Activated CD4-positive, alpha-beta T cell treated with anti-CD3 and anti-CD28 coated beads for 1 hour (primary cell): ENCODE measurements around the gene RGS9.
"Not testable (repeated sequence)": the region's sequence is repeated elsewhere in the genome, so short reads cannot be mapped to it uniquely, and the experiment has no call there.

Experiments
- DNase-seq: peaks from one replicate; pipeline ENCODE4 v3.0.0-alpha.2; 2020

Gene RGS9

DNA sequence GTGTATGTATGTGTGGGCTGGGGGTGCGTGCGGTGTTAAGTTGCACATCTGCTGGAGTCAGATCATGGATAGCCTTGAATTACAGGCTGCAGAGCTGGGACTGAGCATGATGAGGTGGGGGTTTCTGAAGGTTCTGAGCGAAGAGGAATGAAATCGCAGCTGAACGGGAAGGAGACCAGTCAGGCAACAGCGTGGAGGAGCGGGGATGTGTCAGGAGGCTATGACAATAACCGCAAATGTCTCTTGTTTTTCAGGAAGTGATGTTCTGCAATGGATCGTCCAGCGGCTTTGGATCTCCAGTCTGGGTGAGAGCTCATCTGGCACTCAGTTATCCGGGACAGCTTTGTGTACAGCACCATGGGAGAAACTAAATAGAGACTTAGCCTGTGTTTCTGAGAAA lies 20.9 kb downstream of the RGS9 start:
- no peak for DNase-seq

GRCh38 chr17:65158622-65159021 lies 21.5 kb downstream of the RGS9 start:
- DNase-seq, result no peak

GRCh38 chr17:65160516-65160915 lies 23.3 kb downstream of the RGS9 start:
- no peak for DNase-seq

- DNase-seq, result peak; percentile 15
Observed at GRCh38 chr17:65163990-65164495, 26.9 kb downstream of the RGS9 start.

DNA sequence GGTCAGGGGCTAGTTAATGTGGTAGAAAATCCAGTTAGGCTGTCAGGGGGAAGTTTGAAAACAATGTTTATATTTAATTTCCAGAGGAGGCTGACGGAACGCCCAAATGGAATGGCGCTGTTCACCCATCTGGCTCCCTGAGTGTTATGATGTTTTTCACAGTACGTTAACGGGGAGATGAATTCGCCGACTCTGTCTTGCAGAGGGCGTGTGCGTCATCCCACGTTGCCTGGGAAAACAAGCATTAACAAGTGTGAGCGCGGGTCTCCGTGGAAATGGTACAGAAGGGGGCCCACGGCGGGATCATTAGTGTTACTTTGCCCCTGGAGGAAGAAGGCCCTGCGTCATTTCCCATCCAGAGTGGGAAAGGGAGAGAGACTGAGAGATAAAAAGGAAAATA lies 29.6 kb downstream of the RGS9 start:
- no peak for DNase-seq

GRCh38 chr17:65167566-65167965 lies 30.4 kb downstream of the RGS9 start:
- DNase-seq, result no peak

- DNase-seq, result no peak
Observed at GRCh38 chr17:65169691-65170090, 32.5 kb downstream of the RGS9 start.

- no peak for DNase-seq
Observed at GRCh38 chr17:65170839-65171238, 33.7 kb downstream of the RGS9 start.

- no peak for DNase-seq
Observed at GRCh38 chr17:65171752-65172151, 34.6 kb downstream of the RGS9 start.

GRCh38 chr17:65172496-65173136 lies 35.4 kb downstream of the RGS9 start:
- no peak for DNase-seq

- peak; percentile 38 for DNase-seq
Observed at GRCh38 chr17:65173284-65173793, 36.2 kb downstream of the RGS9 start.

DNA sequence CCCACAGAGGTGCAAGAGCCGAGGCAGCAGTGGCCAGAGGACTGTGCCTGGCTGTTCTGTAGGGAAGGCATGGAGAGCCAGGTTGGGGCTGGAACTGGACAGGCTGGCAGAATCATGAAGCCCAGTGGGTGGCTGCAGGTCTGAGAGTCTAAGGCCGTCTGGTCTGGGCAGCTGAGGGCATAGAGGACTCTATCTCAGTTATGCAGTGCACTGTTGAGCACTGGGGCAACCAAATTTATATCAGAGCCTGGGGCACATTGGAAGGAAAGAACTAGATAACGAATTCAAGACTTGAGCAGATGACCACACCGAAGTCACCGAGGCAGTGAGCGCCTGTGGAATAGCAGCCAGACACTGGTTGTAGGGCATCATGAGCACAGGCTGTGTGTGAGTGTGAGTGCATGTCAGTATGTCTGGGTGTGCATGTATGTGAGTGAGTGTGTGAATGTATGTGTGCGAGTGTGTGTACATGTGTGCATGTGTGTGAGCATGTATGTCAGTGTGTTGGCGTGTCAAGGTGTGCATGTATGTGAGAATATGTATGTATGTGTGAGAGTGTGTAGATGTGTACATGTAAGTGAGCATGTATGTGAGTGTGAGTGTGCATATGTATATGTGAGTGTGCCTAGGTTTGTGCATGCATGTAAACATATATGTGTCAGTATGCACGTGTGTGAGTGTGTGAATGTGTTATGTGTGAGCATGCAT lies 37.0 kb downstream of the RGS9 start:
- no peak for DNase-seq

GRCh38 chr17:65174974-65175373 lies 37.8 kb downstream of the RGS9 start:
- DNase-seq, result no peak

- no peak for DNase-seq
Observed at GRCh38 chr17:65175952-65176351, 38.8 kb downstream of the RGS9 start.

- no peak for DNase-seq
Observed at GRCh38 chr17:65176646-65177409, 39.7 kb downstream of the RGS9 start.

- no peak for DNase-seq
Observed at GRCh38 chr17:65177901-65178300, 40.7 kb downstream of the RGS9 start.

DNA sequence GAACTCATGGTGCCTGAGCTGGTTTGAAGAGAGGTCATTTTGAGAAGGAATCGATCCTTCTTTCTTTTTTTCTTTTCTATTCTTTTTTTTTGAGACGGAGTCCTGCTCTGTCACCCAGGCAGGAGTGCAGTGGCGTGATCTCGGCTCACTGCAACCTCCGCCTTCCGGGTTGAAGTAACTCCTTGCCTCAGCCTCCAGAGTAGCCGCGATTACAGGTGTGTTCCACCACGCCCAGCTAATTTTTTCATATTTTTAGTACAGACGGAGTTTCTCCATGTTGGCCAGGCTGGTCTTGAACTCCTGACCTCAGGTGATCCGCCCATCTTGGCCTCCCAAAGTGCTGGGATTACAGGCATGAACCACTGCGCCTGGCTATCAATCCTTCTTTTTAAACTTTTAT lies 43.1 kb downstream of the RGS9 start:
- DNase-seq, result not testable (repeated sequence)

- DNase-seq, result not testable (repeated sequence)
Observed at GRCh38 chr17:65180752-65181236, 43.6 kb downstream of the RGS9 start.

DNA sequence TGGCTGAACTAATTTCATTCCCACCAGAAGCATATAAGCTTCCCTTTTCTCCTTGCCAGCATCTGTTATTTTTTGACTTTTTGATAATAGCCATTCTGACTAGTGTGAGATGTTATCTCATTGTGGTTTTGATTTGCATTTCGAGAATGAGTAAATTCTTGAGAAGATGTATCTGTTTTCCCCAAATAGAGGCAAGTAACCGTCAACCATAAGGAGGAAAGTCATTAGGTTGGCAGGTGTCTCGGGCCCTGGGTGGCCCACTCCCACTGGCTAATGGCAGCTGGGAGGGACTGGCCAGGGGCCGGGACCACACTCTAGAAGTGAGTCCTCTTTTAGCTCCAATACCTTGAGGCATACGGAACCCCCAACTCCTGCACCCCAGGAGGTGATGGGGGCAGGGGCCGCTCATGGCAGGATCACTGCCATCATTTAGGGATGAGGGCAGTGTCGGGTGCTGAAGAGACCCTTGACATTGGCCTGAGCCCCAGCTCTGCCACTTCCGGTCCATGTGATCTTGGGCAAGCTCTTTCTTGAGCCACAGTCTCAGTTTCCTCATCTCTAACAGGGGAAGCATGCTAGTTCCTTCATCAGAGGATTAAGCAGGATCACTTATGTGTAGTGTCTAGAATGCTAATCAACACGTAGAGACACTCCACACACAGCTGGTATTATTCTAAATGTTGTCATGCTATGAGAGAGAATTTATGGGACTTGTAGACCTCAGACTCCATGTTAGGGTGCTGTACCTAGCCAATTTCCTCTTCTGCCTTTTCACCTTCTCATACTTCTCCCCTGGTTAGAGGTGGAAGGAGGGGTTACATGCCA lies 44.3 kb downstream of the RGS9 start:
- no peak for DNase-seq

- DNase-seq, result no peak
Observed at GRCh38 chr17:65182233-65182632, 45.1 kb downstream of the RGS9 start.

GRCh38 chr17:65183736-65184135 lies 46.6 kb downstream of the RGS9 start:
- no peak for DNase-seq

DNA sequence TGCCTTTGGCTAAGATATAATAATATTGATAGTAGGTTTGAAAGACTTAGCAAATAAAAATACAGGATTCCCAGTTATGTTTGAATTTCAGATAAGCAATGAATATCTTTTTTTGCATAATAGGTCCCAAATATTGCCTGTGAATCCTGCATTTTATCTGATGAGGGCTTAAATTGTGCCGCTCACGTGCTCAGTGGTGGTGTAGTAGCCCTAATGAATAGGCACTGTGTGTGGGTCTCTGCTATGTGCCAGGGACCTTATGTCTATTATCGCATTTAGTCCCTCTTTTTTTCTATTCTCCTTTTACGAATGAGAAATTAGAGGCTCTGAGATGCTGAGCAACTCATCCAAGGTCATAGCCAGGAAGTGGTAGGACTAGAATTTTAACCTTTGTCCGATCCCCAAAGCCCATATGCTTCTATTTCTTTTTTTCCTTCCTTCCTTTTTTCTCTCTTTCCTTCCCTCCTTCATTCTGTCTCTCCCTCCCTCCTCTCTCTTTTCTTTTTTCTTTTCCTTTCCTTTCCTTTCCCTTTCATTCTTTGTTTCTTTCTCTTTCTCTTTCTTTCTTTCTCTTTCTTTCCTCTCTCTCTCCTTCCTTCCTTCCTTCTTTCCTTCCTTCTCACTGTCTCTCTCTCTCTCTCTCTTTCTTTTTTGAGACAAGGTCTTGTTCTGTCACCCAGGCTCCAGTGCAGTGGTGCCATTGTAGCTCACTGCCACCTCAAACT lies 47.2 kb downstream of the RGS9 start:
- no peak for DNase-seq
